RWPE2 (cell line): ENCODE measurements around the gene THPO.

Source experiments
- ATAC-seq: fragments of 200-7000 bp; cut with Tn5 transposase; 3 replicates; pipeline ENCODE4 v1.9.1; 2021; ENCODE audit warnings: low read depth
- DNase-seq: peaks from one replicate; pipeline ENCODE4 v3.0.0-alpha.2; 2020; ENCODE audit warnings: low spot score
- H3K27ac ChIP-seq: fragments of 450-650 bp; 2 replicates; pipeline ENCODE4 v1.5.1; 2017; ENCODE audit warnings: mild to moderate bottlenecking; ENCODE audit not compliant: poor library complexity, severe bottlenecking
- H3K27me3 ChIP-seq: fragments of 250-450 bp; sonication (Bioruptor Pico); 2 replicates; pipeline ENCODE4 v1.5.1; 2021; ENCODE audit warnings: mild to moderate bottlenecking, moderate library complexity; ENCODE audit not compliant: insufficient read depth, poor library complexity, severe bottlenecking
- H3K36me3 ChIP-seq: fragments of 250-450 bp; sonication (Bioruptor Pico); 2 replicates; pipeline ENCODE4 v1.5.1; 2020; ENCODE audit warnings: low read depth, mild to moderate bottlenecking, moderate library complexity
- H3K4me1 ChIP-seq: fragments of 250-450 bp; sonication (Bioruptor Pico); 2 replicates; pipeline ENCODE4 v1.5.1; 2021; ENCODE audit warnings: mild to moderate bottlenecking, moderate library complexity; ENCODE audit not compliant: insufficient read depth, poor library complexity, severe bottlenecking
- H3K4me3 ChIP-seq: fragments of 250-450 bp; sonication (Bioruptor Pico); 2 replicates; pipeline ENCODE4 v1.5.1; 2021; ENCODE audit warnings: mild to moderate bottlenecking, moderate library complexity; ENCODE audit not compliant: severe bottlenecking
- H3K9me3 ChIP-seq: fragments of 250-450 bp; sonication (Bioruptor Pico); 2 replicates; pipeline ENCODE4 v1.5.1; 2021; ENCODE audit warnings: mild to moderate bottlenecking, moderate library complexity; ENCODE audit not compliant: severe bottlenecking
- CTCF ChIP-seq: fragments of 450-650 bp; IDR thresholded peaks from one replicate; pipeline ENCODE4 v1.5.1; 2017; ENCODE audit warnings: mild to moderate bottlenecking, moderate library complexity; ENCODE audit not compliant: poor library complexity, severe bottlenecking

THPO gene

GRCh38 chr3:184332370-184333090, 45.5 kb downstream of the THPO start:
- Histone ChIP-seq H3K4me1 (peaks cover 36% of the 10 kb centered on the region), H3K4me3 (no peak overlapping the region), H3K27ac (peak overlapping the region; percentile 98), H3K36me3 (peaks cover 86% of the 10 kb centered on the region), H3K27me3 (no peaks in the 10 kb centered on the region), H3K9me3 (no peaks in the 10 kb centered on the region)
- peak; percentile 11 for TF ChIP-seq CTCF
- ATAC-seq (peak; percentile 81), DNase-seq (peak; percentile 86)

DNA sequence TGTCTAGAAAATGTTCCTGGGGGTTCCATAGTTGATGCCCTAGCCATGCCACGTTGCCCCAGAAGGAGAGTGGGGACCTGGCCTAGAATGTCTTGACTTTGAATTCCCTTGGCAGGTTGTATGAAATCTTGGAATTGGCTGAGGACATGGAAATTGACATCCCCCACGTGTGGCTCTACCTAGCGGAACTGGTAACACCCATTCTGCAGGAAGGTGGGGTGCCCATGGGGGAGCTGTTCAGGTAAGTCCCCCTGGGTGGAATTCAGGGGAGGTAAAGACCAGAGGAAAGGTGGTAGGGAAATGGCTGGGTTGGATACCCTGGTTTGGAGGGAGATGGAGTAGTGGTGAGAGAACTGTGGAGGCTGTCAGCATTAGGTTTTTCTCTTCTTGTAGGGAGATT, 49.5 kb downstream of the THPO start:
- H3K36me3 ChIP-seq = peaks cover 100% of the 10 kb centered on the region
- no peak overlapping the region for H3K4me3 ChIP-seq
- TF ChIP-seq CTCF = no peak
- no peak for DNase-seq
- H3K27me3 ChIP-seq = no peaks in the 10 kb centered on the region
- no peaks in the 10 kb centered on the region for H3K9me3 ChIP-seq
- H3K27ac ChIP-seq = no peak overlapping the region
- ATAC-seq = no peak
- peaks cover 18% of the 10 kb centered on the region for H3K4me1 ChIP-seq

DNA sequence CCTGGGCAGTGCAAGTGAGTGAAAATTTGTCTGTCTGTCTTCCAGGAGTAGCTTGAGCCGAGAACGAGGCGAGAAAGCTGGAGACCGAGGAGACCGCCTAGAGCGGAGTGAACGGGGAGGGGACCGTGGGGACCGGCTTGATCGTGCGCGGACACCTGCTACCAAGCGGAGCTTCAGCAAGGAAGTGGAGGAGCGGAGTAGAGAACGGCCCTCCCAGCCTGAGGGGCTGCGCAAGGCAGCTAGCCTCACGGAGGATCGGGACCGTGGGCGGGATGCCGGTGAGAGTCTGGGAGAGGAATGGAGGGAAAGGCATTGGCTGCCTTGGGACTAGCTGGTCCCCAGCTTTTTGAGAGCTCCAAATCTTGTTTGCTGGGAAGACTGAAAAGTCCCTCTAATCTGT, 50.8 kb downstream of the THPO start:
- TF ChIP-seq CTCF = no peak
- no peak for ATAC-seq

GRCh38 chr3:184325715-184326369, 52.2 kb downstream of the THPO start:
- no peak for DNase-seq
- TF ChIP-seq CTCF = no peak
- H3K36me3 ChIP-seq = peaks cover 100% of the 10 kb centered on the region
- peak; percentile 35; the same call in 1 of the 3 replicates for ATAC-seq
- no peaks in the 10 kb centered on the region for H3K9me3 ChIP-seq
- H3K4me3 ChIP-seq = no peak overlapping the region
- H3K27ac ChIP-seq = no peak overlapping the region
- H3K27me3 ChIP-seq = no peaks in the 10 kb centered on the region
- H3K4me1 ChIP-seq = no peaks in the 10 kb centered on the region

More for the DNA sequence above, 50.8 kb downstream of the THPO start:
- no peaks in the 10 kb centered on the region for H3K27me3 ChIP-seq
- no peak for DNase-seq
- peaks cover 6% of the 10 kb centered on the region for H3K4me1 ChIP-seq
- peaks cover 100% of the 10 kb centered on the region for H3K36me3 ChIP-seq
- H3K27ac ChIP-seq = no peak overlapping the region
- no peaks in the 10 kb centered on the region for H3K9me3 ChIP-seq
- no peak overlapping the region for H3K4me3 ChIP-seq

- no peak overlapping the region for H3K27ac ChIP-seq
- DNase-seq = no peak
- no peak for TF ChIP-seq CTCF
- H3K36me3 ChIP-seq = peaks cover 100% of the 10 kb centered on the region
- no peaks in the 10 kb centered on the region for H3K9me3 ChIP-seq
- peaks cover 3% of the 10 kb centered on the region for H3K4me1 ChIP-seq
- ATAC-seq = no peak
- no peaks in the 10 kb centered on the region for H3K27me3 ChIP-seq
- no peak overlapping the region for H3K4me3 ChIP-seq
These were observed 52.7 kb downstream of the THPO start for GRCh38 chr3:184325269-184325668.
